Hindlimb muscle (tissue), 1 donor: Measurements from ENCODE around the gene TNFAIP8L1. TPM values are rescaled to one million over a fixed set of nuclear protein-coding genes. Genes with fewer than 3 reads are reported as not detected.
A peak's percentile ranks its signal among the peaks of the same experiment; 100 is the strongest.

Experiments used
- DNase-seq: peaks from one replicate; pipeline ENCODE4 v3.0.0-alpha.2; 2013
- polyA plus RNA-seq: library from polyadenylated mRNA; unstranded; fragments of 120-200 nt; gene quantifications from one replicate; pipeline ENCODE4 v1.2.1, GENCODE V29; 2013; ENCODE audit not compliant: insufficient read length

The TNFAIP8L1 gene
- polyA plus RNA-seq, 1 donor, result 13.1 TPM

GRCh38 chr19:4613254-4613751, 26.0 kb upstream of the TNFAIP8L1 start:
- DNase-seq, result no peak

GRCh38 chr19:4618019-4618418, 21.3 kb upstream of the TNFAIP8L1 start:
- DNase-seq, result no peak

- DNase-seq, result no peak
These were observed 19.5 kb upstream of the TNFAIP8L1 start for GRCh38 chr19:4619668-4620294.

- no peak for DNase-seq
These were observed 18.6 kb upstream of the TNFAIP8L1 start for GRCh38 chr19:4620675-4621074.

DNA sequence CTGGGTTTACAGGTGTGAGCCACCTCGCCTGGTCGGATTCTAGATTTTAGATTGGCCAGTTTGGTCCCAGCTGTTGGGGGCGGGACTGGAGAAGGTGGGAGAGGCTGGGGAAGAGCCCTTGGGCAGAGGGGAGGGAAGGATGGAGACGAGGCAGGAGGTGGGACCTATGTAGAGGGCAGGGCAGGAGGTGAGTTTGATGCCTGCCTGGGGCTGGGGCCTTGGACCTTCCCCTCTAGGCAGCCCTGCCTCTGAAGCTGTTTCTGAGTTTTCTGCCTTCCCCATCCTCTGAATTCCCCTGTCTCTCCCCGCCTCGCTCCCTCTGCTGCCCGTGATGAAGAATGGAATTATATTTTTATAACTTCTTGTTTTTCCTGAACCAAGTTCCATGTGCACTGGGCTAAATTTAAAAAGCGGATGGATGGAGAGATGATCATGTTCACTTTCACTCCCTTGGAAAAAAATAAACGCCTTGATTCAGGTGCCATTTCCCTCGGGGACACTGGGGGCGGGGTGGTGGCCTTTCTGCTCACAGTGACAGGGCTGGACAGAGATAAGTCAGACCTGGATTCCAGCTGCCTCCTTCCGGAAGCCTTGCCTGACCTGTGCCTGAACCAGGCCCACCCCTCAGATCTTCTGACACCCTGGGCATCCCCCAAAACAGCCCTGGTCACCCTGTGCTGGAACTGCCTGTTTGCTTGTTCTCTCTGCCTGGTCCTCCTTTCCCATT, 16.5 kb upstream of the TNFAIP8L1 start:
- no peak for DNase-seq

DNA sequence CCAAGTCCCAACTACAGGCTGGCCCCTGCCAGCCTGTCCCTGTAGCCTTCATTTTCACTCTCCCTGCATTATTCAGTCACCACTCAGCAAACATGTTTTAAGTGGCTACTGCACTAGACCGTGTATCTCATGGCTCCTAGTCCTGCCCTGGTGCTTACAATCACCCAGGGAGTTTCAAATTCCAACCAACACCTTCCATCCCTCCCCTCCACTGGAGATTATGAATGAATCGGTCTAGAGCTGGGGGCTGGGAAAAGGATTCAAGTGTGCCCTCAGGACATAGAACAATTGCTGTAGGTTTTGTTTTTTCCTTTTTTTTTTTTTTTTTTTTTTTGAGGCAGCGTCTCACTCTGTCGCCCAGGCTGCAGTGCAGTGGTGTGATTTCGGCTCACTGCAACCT, 15.0 kb upstream of the TNFAIP8L1 start:
- no peak for DNase-seq

DNA sequence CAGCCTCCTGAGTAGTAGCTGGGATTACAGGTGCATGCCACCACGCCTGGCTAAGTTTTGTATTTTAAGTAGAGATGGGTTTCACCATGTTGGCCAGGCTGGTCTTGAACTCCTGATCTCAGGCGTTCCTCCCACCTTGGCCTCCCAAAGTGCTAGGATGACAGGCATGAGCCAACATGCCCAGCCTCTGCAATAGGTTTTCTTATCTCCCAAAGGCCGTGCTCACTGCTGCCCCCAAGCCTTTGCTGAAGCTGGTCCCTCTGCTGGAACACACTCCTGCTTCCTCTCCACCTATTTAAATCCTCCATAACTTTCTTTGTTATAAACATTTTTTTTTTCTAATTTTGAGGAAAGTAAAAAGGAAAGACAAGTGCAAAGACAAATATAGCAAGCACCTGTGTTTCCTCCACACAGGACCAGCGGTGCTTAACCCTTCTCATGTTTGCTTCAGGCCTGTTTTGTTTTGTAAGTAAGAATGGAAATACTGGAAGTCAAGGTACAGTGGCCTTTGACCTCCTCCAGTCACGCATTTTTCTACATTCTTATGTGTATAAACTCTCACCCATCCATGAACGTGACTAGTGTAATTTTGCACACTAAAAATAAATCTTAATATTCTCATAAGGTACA, 14.5 kb upstream of the TNFAIP8L1 start:
- DNase-seq, result no peak

DNA sequence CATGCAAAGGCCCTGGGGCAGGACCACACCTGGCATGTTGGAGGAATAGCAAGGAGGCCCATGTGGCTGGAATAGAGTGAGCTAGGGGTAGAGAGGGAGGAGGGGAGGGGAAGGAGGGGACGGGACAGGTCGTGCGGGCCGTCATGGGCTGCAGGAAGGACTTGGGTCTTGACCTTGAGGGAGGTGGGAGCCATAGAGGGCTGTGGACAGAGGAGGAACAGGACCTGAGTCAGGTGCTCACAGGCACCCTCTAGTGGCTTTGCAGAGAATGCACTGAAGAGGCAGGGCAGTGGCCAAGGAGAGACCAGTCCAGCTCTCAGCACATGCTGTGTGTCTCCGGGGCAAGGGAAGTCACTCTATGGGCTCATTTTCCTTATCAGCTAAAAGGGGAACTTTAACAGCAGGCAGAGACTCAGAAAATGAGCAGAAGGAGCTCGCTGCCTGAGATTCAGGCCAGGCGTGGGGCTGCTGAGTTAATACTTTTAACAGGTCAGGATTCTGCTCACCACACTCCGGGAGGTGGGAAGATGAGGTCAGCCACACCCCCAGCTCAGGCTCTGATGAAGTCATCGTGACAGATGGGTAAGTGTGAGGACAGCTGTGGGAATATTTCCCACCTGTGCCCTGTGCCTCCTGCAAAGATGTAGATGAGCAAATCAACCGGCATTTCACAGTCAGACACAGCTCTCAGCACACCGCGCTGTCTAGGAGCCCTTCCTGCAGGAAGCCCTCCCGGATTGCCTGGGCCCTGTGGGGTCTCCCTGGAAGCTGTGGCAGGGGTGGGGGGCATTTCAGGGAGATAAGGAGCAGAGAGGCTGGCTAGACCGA, 6.0 kb upstream of the TNFAIP8L1 start:
- no peak for DNase-seq

GRCh38 chr19:4635754-4636116, 3.6 kb upstream of the TNFAIP8L1 start:
- DNase-seq, result no peak

DNA sequence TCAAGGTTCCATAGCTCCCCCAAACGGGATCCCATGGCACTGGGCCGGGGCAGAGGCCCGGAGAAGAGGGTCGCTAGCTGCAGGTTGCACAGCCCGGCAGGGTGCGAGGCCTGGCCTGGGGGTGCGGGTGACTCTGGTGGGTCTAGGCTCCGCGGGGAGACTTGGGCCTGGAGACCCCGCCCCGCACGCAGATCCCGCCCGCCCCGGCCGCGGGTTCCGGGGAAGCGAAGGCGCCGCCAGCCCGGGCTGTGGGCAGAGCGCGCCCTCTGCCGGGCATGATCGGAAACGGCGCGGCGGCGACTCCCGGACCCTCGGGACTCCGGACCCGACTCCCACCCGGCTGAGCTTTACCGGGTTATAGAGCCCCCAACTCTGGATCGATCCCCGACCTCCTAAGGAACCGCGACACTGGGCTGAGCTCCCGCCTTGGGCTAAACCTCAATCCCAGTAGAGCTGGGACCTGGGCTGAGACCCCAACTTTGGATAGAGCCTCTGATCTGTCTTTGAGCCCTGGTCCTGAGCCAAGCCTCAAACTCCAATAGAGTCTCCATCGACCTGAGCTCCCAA, 3.1 kb upstream of the TNFAIP8L1 start:
- peak; percentile 76 for DNase-seq

DNA sequence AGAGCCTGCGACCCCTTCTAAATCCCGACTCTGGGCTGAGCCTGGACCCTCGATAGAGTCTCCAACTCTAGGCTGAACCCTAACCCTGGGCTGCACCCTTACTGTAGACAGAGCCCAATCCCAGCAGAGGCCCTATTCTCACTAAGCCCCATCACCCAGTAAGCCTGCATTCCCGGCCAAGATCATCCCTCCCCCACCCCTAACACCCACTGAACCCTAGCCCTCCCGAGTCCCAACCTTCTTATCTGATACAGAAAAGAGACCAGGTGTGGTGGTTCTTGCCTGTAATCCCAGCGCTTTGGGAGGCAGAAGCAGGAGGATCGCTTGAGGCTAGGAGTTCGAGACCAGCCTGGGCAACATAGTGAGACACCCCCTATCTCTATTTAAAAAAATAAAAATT, 2.6 kb upstream of the TNFAIP8L1 start:
- no peak for DNase-seq

DNA sequence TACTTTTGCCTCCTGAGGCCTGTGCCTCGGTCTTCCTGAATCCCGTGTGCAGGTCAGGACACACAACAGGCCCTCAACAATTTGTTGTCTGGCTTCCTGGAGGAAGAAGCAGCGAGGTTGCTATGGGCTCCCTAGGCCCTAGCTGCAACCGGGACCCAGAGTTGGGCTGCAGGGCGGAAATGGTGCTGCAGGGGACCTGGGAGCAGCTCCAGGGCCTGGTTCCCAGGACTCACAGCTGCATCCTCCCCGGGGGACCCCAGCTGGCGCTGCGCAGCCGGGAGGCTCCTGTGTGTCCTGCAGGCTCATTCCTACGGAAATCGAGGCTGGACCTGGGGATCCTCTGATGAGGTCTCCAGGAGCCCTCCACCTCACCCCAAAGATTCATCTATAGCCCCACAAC, 999 bp upstream of the TNFAIP8L1 start:
- DNase-seq, result peak; percentile 67

DNA sequence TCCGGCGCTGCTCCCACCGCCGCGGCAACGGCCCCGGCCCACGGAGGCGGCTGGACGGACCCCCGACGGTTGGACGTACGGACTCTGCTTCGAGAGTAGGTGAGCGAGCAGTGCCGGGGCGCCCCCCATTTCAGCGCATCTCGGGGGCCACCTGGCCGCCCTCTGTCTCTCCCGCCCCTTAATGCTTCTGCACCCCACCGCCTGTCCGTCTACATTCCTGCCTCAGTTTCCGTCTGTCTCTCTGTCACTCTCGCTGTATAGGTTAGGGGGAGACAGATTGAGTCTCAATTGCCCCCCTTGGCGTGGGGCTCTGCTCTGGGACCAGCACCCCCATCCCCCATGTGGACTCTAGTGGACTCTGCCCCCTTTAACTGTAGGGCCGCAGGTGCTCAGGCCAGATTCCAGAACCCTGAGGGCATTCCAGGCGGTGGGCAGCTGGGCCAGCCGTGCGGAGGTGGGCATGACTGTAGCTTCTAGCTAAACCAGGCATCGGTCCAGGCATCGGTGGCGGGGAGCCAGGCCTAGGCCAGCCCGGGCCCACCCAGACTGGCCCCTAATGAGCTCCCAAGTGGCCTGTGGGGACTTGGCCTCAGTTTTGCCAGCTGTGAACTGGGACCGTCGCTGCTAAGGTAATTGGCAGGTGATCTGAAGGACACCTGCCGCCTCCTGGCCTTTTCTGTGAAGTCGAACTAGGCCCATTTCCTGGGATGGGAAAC, 373 bp downstream of the TNFAIP8L1 start:
- no peak for DNase-seq

DNA sequence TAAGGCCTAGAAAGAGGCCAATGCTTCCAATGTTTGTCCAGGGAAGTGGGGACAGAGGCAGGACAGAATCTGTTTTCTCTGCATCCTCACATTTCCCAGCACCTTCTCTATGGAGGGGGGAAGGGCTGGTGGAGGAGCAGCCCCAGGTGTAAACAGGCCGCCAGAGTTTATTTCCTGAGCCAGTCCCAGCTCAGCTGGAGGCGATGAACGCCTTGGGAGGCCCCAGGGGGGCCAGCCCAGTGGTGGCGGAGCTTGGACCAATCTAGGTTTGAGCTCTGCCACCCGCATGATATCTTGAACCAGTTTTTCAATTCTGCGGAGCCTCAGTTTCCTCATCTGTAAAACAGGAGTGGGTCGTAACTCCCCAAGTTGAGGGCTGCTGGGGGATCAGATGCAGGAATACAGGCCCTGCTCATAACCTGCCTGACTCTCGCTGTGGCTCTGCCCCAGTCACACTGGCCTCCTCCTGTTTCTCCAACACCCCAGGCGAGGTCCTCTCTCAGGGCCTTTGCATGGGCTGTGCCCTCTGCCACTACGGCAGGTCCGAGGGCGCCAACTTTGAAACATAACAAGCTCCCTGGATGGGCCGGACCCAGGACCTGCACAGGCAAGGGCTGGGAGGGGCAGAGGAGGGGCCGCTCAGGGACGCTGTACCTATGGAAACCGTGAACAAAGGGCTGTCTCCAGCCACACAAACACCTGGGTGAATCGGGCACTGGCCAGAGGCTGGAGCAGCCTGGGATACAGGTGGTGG, 1.1 kb downstream of the TNFAIP8L1 start:
- DNase-seq, result no peak

DNA sequence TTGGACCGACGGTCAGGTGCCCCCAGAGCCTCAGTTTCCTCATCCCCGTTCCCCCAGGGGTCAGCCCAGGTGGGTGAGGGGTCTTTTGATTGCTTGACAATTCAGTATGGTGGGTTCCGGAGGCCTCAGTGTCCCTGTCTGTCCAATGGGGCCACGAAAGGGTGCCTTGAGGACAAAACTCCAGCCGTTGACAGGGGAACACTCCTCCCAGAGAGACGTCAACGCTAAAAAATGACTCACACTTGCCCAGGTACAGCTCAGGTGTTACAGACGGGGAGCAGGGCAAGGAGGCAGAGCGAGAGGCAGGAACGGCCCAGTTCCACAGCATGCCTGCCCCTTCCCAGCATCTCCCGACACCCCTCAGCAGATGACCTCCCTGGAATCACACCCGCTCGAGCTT, 1.8 kb downstream of the TNFAIP8L1 start:
- no peak for DNase-seq

DNA sequence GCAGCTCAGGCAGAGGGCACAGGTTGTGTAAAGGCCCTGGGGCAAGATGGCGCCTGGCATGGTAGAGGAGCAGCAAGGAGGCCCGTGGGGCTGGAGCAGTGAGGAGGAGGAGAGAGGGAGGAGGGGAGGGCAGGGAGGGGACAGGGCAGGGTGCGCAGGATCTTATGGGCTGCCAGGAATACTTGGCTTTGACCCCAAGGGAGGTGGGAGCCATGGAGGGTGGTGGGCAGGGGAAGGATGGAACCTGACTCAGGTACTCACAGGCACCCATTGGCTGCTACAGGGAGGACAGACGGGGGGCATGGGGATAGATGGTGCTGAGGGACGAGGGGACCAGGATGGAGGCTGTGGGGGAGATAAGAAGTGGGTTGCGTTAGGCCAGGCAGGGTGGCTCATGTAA, 3.3 kb downstream of the TNFAIP8L1 start:
- DNase-seq, result no peak

- no peak for DNase-seq
These were observed 6.4 kb downstream of the TNFAIP8L1 start for GRCh38 chr19:4645718-4646117.

DNA sequence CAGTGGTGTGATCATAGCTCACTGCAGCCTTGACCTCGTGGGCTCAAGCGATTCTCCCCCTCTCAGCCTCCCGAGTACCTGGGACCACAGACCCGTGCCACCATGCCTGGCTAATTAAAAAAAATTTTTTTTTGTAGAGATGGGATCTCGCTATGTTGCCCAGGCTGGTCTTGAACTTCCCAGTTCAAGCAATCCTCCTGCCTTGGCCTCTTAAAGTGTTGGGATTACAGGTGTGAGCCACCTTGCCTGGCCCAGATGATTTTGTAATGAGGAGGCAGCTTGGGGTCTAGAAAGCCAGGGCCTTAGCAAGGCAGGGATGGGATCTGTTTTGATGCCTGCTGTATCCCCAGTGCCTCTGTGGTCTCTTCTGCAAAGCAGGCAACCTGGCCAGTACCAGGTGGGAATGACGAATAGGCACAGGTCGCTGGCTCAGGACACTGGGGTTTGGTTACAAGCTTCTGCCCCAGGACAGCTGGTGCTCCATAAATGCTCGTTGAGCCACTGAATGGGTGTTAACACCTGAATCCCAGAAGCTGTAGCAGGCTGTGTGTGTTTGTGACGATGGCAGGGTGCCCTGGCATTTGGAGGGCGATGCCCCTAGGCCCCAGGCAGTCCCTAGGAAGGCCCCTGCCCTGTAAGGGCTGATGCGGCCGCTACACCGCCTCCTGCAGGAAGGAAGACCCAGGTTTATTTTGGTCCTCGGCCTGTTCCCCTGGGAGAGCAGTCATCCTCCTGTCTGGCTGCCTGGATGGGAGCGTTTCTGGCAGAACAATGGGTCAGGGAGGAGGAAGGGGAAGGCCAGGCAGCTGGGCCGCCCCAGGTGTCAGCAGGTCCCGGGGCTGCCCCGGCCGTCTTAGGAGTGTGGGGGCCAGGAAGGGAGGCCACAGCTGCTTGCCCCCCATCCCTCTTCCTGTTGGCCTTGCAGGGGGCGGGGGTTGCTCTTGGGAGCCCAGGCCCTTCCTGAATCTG, 8.6 kb downstream of the TNFAIP8L1 start:
- DNase-seq, result peak; percentile 70

DNA sequence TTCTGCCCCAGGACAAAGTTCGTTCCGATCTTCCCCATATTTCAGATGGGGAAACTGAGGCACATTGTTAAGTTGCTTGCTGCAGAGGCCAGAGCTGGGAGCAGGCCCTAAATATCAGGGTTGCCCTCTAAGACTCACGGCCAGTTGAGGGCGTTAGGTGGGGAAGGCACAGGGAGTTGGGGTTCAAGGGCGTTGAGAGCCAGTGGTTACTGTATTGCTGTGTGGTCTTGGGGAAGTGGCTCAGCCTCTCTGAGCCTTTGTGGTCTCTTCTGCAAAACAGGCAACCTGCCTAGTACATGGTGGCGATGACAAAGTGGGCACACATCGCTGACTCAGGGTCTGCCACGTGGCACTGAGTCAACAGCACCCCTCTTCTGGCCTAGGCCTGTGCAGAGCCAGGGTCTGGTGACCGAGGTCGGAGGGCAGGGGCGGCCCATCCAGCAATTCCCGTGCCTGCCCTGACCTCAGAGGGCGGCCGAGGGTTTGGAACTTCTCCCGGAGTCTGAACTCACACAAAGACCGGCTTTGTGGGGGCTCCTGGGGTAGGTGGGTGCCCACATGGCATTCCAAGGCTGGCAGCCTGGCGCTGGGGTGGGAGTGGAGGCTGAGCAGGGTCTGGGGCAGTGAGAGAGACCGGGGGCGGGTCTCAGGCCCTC, 10.2 kb downstream of the TNFAIP8L1 start:
- no peak for DNase-seq
